Stimulated activated CD4-positive, alpha-beta T cell treated with anti-CD3 and anti-CD28 coated beads, Interleukin-2, amount 100 ng/mL, for 48 hours (primary cell): ENCODE results near the gene CCSER2.

ENCODE experiments used
- DNase-seq, 2 donors: peaks; one replicate each; pipeline ENCODE4 v3.0.0-alpha.2; 2020

CCSER2 gene

GRCh38 chr10:84348860-84349259 lies 20.5 kb downstream of the CCSER2 start:
- DNase-seq = no peak

GRCh38 chr10:84352251-84352842 lies 24.0 kb downstream of the CCSER2 start:
- DNase-seq = peak; percentile 60 to 62

GRCh38 chr10:84353052-84353803 lies 24.8 kb downstream of the CCSER2 start:
- DNase-seq = no peak

GRCh38 chr10:84354623-84355022 lies 26.2 kb downstream of the CCSER2 start:
- no peak for DNase-seq

GRCh38 chr10:84355106-84355505 lies 26.7 kb downstream of the CCSER2 start:
- DNase-seq = no peak

GRCh38 chr10:84356928-84357327 lies 28.5 kb downstream of the CCSER2 start:
- no peak for DNase-seq

GRCh38 chr10:84358743-84359142 lies 30.4 kb downstream of the CCSER2 start:
- no peak for DNase-seq

GRCh38 chr10:84360637-84361365 lies 32.4 kb downstream of the CCSER2 start:
- no peak for DNase-seq

GRCh38 chr10:84365335-84365881 lies 37.0 kb downstream of the CCSER2 start:
- no peak for DNase-seq

- DNase-seq = no peak
Measured at GRCh38 chr10:84366041-84366440, 37.7 kb downstream of the CCSER2 start.

- no peak for DNase-seq
Measured at GRCh38 chr10:84367256-84367655, 38.9 kb downstream of the CCSER2 start.

- no peak for DNase-seq
Measured at GRCh38 chr10:84368828-84369227, 40.4 kb downstream of the CCSER2 start.

- DNase-seq = no peak
Measured at GRCh38 chr10:84370283-84370682, 41.9 kb downstream of the CCSER2 start.

- DNase-seq = no peak
Measured at GRCh38 chr10:84371944-84372343, 43.6 kb downstream of the CCSER2 start.

- no peak for DNase-seq
Measured at GRCh38 chr10:84373000-84373399, 44.6 kb downstream of the CCSER2 start.

- no peak for DNase-seq
Measured at GRCh38 chr10:84374455-84374854, 46.1 kb downstream of the CCSER2 start.

GRCh38 chr10:84375011-84375410 lies 46.6 kb downstream of the CCSER2 start:
- peak; percentile 27 to 28 for DNase-seq

- no peak for DNase-seq
Measured at GRCh38 chr10:84375881-84376280, 47.5 kb downstream of the CCSER2 start.

GRCh38 chr10:84388148-84388547 lies 59.8 kb downstream of the CCSER2 start:
- no peak for DNase-seq

GRCh38 chr10:84390364-84390763 lies 62.0 kb downstream of the CCSER2 start:
- DNase-seq = no peak

- no peak for DNase-seq
Measured at GRCh38 chr10:84391326-84391725, 62.9 kb downstream of the CCSER2 start.

- DNase-seq = no peak
Measured at GRCh38 chr10:84392181-84392580, 63.8 kb downstream of the CCSER2 start.

- no peak for DNase-seq
Measured at GRCh38 chr10:84395581-84395980, 67.2 kb downstream of the CCSER2 start.

GRCh38 chr10:84397735-84398144 lies 69.4 kb downstream of the CCSER2 start:
- DNase-seq = no peak
